Activated naive CD4-positive, alpha-beta T cell (primary cell): ENCODE measurements around the gene EVPL.
"Not testable (repeated sequence)": the region's sequence is repeated elsewhere in the genome, so short reads cannot be mapped to it uniquely, and the experiment has no call there.

ENCODE experiments used
- DNase-seq, 4 experiments: peaks; one replicate each; lab custom pipeline; 2025; lab: John Stamatoyannopoulos, UW

Gene EVPL

GRCh38 chr17:75996665-75997590, 30.2 kb downstream of the EVPL start:
- no peak for DNase-seq

GRCh38 chr17:75995385-75995925, 31.7 kb downstream of the EVPL start:
- no peak for DNase-seq

GRCh38 chr17:75994802-75995370, 32.2 kb downstream of the EVPL start:
- no peak for DNase-seq

- DNase-seq = no peak
Observed at GRCh38 chr17:75991396-75991795, 35.7 kb downstream of the EVPL start.

- DNase-seq = no peak
Observed at GRCh38 chr17:75987041-75987440, 40.1 kb downstream of the EVPL start.

GRCh38 chr17:75985986-75986385, 41.1 kb downstream of the EVPL start:
- DNase-seq = no peak

GRCh38 chr17:75983501-75984181, 43.5 kb downstream of the EVPL start:
- DNase-seq = no peak

- DNase-seq = no peak
Observed at GRCh38 chr17:75981019-75981615, 46.0 kb downstream of the EVPL start.

- DNase-seq = peak in 1 of 4 experiments; percentile 21
Observed at GRCh38 chr17:75980188-75981018, 46.7 kb downstream of the EVPL start.

GRCh38 chr17:75979705-75980187, 47.4 kb downstream of the EVPL start:
- DNase-seq = no peak

GRCh38 chr17:75978938-75979704, 48.0 kb downstream of the EVPL start, which contains the start of the genes ACOX1 and TEN1:
TSS of gene ACOX1 (minus strand) at chr17:75979166. CDS start at chr17:75979073, 93 bp downstream.
TSS of gene TEN1 (plus strand) at chr17:75979240. CDS start at chr17:75986193, 6,953 bp downstream.
- DNase-seq = peak; percentile 77 to 94 (median 88)

GRCh38 chr17:75976175-75976848, 50.8 kb downstream of the EVPL start:
- DNase-seq = no peak

GRCh38 chr17:75975757-75976174, 51.3 kb downstream of the EVPL start:
- no peak for DNase-seq

- not testable (repeated sequence) for DNase-seq
Observed at GRCh38 chr17:75975187-75975586, 51.9 kb downstream of the EVPL start.

GRCh38 chr17:75970626-75971025, 56.5 kb downstream of the EVPL start:
- no peak for DNase-seq

- no peak for DNase-seq
Observed at GRCh38 chr17:75970011-75970523, 57.0 kb downstream of the EVPL start.

- DNase-seq = not testable (repeated sequence)
Observed at GRCh38 chr17:75969044-75969443, 58.1 kb downstream of the EVPL start.

- DNase-seq = no peak
Observed at GRCh38 chr17:75965468-75965867, 61.6 kb downstream of the EVPL start.

GRCh38 chr17:75959839-75960511, 67.1 kb downstream of the EVPL start:
- no peak for DNase-seq
